GM18499 (cell line): ENCODE measurements around the gene CFAP43.
"Not testable (repeated sequence)": the region's sequence is repeated elsewhere in the genome, so short reads cannot be mapped to it uniquely, and the experiment has no call there.

ENCODE experiments used
- ATAC-seq: cut with Tn5 transposase; IDR thresholded peaks from one replicate; pipeline ENCODE4 v1.9.1; 2021; ENCODE audit warnings: moderate number of reproducible peaks; ENCODE audit not compliant: insufficient read depth, unreplicated experiment

CFAP43 gene

DNA sequence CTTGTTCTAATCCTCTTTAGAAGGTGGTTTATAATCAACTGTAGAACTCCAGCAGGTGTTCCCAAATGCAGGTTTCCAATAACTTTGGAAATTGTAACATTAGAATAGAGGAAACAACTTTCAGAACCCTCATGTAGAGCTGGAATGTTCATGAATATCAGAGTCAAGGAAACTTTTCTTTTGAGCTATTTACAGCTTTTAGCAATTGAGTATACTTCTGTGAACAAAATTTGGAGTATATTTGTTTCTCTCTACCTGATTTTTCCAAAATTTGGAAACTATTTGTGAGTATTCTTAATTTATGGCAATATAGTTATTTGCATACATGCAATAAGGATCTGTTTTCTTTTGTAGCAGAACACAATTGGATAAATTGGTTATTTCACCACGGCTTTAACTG, 2.8 kb upstream of the CFAP43 start:
- no peak for ATAC-seq

DNA sequence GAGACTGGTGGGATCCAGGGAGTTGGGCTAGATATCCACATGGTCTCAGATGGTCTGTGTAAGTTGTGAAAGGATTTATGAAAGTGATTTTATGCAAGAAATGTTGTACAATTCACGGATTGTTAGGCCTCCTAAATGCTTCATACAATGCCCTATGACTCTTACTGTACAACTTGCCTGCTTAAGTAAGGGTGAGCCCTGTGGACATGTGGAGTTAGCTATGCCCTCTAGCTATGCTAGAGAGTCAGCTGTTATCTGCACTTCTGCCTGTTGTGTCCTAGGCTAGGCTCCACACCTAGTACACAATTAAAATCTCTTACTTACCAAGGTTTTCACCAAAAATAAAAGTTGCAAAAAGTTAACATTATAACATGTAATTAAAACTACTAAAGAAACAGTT, 1.7 kb upstream of the CFAP43 start:
- ATAC-seq: no peak

DNA sequence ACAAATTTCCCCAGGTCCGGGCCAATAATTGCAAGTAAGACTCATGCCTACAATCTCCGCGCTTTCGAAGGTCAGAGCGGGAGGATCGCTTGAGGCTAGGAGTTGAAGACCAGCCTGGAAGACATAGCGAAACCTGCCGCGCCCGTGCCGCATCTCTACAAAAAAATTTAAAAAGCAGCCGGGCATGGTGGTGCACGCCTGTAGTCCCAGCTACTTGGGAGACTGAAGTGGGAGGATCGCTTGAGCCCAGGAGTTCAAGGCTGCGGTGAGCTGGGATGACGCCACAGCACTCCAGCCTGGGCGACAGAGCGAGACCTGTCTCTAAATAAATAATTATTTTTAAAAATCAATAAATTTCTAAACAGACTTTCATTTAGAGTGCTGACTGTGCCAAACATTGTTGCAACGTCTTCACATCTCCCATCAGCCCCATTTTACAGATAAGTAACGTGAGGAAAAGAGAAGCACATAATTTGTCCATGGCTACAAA, 494 bp upstream of the CFAP43 start:
- ATAC-seq: no peak

DNA sequence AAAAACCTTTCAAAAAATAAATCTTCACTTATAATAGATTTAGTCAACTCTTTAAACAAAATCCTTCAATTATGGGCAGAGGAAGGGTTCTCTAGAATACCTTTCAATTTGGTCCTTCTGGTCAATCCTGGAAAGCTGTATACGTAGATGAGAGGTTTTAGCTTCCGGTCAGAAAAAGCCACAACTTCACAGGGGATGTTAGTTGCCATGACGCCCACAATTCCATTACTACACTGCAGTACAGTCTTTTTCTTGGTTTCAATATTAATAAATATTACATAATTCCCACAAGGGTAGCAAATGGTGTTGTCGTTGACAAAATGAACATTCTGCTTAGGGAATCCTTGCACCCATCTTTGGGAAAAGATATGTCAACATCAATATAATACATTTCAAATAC, 1.7 kb downstream of the CFAP43 start:
- no peak for ATAC-seq

DNA sequence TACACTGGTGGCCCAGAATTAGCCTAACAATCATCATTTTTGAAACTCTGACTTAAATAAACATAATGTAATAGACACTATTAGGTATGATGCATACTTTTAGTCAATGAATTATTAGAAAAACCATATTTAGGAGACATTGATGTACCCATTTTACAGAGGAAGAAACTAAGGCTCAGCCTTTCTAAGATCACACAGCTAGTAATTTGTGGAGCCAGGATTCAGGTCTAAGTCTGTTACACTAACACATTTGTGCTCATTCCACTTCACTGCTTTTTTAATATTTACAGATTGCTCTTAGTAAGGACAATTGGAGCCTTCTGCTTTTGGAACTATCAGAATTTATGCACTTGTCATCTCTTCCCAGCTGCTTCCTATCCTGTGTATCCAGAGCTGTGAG, 8.9 kb downstream of the CFAP43 start:
- ATAC-seq: no peak

DNA sequence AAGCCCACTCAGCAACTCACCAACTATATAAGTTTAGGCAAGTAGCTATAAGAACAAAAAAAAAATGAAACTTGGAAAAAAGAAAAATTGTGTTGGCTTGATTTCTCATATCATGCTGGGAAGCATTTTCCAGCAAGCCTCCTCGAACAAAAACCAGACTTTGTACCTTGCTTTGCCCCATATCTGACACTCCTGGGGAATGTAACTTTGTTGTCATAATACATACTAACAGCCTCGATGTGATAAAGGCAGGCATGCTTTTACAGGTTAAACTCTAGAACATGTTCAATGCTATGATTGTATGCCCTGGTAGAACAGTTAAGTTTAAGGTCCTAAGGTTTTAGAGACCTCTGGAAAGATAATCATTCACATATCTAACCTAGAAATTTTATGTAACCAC, 11.6 kb downstream of the CFAP43 start:
- no peak for ATAC-seq

DNA sequence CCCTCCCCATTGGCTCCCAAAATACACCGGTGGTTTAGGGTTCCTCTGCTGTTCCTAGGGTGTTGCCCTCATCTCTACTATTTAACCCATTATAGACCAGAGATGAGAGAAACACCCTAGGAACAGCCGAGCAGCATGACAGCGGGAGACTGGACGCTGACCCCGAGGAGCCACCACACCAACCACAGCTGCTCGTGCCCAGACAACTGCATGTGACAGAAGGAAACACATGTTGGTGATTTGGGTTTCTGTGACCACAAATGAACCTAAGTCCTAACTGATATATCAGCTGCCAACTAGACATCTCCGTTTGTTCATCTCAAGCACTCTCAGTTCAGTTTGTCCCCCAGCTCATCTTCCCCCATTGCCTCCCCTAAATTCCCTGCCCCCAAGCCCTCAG, 13.4 kb downstream of the CFAP43 start:
- no peak for ATAC-seq

DNA sequence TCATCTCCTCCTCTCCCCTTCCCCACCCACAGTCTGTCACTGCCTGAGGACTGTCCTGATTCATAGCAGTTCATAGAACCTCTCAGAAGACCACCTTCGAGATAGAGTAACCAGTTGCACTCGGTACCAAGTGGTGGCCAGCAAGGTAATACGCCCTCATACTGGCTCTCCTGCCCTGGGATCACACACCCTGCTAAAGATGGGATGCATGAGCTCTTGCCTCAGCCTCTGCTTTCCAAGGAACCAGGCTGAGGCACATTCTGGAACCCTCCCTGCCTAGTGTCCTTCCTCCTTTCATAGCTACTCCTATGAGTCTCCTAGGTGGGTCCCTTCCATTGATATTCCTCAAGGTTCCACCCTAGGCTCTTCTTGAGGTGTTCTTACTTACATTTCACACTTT, 15.5 kb downstream of the CFAP43 start:
- ATAC-seq: no peak

DNA sequence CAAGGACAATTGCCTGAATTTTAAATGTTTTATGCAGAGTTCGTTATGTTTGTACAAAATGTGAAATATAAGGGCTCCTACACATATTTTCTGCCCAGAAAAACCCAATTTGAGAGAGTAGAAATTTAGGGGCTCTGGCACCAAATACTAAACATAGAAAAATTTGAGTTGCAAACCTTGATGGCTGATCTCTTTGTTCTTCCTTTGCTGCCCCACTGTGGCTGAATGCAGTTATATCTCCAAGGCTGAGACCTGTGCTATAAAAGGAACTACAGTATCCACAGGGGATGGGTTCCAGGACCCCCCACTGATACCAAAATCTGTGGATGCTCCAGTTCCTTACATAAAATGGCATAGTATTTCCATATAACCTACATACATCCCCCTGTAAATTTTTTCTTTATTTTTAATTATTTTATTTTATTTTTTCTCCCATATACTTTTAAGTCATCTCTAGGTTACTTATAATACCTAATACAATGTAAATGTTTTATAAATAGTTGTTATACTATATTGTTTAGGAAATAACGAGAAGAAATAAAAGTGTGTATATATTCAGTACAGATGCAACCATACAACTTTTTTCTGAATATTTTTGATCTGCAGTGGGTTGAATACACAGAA, 22.5 kb downstream of the CFAP43 start:
- ATAC-seq: no peak

DNA sequence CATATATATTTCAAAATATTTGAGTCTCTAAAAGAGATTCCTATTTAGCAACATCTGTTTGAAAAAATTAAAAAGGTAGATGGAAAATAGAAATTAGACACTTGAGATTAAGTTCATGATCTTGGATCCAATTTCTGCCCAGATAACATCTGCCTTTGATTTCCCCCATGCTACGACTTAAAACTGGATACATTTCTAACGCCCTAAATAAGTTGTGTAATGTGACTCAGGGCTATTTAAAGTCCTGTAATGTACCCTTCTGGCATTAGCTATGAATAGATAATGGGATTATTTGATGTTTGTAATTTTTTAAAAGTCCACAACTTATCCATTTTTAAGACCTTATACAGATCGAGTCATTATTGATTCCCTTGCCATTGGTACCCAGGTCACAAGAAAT, 23.4 kb downstream of the CFAP43 start:
- ATAC-seq: no peak

DNA sequence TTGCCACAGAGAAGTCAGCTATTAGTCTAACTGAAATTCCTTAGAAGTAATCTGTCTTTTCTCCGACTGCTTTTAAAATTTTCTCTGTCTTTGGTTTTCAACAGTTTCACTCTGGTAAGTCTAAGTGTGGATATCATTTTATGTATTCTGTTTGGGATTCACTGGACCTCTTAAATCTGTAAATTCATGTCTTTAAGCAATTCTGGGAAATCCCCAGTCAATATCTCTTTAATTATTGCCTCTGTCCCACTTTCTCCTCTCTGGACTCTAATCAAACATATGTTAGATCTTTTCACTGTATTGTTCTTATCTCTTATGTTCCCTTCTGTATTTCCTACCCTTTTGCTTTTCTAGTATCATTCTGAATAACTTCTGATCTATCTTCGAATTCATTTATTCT, 29.9 kb downstream of the CFAP43 start:
- no peak for ATAC-seq

DNA sequence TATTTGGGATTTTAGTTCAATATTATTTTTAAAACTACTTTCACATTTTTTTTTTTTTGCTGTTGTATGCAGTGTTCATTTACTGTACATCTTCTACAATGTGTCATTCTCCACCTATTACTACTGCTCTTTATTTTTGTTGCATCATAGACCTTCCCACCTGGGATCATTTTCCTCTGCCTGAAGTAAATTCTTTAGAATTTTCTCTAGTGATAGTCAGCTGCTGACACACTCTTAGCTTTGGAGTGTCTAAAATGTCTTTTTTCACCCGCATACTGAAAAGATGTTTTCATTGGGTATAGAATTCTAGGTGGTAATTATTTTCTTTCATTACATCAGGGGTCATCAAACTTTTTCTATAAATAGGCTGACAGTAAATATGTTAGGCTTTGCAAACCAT, 30.5 kb downstream of the CFAP43 start:
- ATAC-seq: no peak

DNA sequence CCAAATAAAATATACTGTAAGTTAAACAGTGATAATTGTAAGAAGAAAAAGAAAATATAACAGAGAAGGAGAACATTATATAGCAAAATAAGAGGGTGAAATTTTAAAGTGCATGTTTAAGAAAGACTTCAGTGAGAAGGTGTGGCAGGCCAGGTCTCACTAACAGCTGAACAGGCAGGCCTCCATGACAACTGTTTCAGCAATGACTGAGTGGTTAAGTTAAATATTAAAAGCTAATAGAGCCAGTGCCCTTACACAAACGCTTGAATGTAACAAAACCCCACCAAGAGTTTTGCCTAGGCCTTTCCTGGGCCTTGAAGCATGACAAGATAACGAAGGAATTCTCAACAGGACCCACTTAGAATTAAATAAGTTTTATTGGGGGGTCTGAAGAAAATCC, 32.6 kb downstream of the CFAP43 start:
- no peak for ATAC-seq

DNA sequence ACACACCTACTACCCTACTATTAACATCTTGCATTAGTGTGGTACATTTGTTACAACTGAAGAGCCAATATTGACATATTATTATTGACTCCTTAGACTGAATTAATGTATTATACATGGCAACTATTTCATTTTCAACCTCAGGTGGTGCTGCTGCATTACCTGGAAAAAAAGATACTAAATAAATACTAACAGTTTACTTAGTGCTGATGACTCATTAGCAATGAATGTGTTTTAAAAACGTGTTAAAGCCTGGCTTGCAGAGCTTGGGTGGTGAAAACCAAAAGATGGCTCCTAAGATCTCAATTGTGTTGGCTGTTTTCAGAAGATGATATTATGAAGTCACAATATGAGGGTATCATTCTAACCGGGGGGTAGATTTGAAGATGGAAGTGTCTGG, 34.8 kb downstream of the CFAP43 start:
- ATAC-seq: no peak

DNA sequence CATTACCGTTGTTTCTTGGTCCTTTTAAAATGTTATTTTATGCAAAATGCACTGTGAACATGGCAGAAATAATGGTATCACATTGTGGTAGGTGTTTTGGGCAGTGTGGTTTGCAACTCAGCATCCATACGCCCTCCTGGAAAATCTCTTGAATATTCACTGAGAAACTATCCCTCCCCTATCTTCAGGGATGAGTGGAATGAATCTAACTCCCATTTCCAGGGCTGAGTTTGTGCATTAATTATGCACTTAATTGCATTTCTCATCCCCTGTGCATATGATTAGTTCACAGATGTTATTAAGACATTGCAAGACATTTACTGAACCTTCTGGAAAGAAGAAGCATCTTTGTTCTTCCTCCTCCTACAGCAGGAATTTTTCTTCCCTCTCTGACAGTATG, 36.5 kb downstream of the CFAP43 start:
- no peak for ATAC-seq

DNA sequence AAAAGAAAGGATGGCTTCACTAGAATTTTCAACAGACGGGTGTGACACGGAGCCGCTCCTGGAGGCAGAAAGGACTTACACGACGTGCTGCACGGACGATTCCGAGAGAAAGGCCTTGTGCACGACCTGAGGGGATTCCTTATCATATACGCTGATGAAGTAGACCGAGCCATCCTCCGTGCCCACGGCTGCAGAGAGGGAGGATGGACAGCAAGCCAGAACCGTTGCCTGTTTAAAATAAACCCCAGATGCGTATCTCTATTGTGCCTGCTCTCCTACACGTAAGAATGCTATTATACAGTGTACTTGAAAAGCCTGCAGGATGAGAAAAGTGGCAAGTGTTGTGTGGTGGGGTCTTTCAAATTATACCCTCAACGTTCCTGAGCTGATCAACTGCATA, 38.4 kb downstream of the CFAP43 start:
- no peak for ATAC-seq

DNA sequence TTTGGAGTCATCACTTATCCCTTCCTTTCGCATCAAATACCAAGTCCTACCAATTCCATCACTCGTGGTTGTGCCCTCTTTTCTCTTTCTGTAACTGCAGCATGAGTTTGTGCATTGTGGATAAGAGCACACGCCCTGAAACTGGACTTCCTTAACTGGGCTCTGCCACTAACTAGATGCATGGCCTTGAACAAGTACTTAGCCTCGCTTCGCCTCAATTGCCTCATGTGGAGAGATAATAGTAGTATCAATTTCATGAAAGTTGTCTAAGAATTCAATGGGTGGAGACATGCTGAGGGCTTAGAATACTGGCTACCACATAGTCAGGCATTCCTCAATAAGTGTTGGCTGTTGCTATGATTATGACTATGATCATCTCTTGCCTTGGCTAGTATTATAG, 41.5 kb downstream of the CFAP43 start:
- ATAC-seq: no peak

DNA sequence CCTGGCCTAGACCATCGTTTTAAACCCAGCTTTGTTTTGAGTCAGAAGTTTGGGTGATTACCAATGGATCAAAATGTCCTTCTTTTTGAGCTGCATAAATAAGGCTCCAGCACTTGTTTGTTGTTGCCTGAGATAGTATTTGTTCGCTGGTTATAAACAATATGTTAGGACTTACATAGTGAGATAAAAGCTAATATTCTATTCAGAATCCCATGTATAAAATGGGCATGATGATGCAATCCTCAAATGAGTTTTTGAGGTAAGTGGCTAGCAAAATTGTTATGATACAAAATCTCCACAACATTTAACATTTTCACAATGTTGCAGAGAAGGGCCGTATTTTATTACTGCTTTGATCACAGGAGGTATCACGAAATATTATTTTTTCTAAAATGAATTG, 48.5 kb downstream of the CFAP43 start:
- ATAC-seq: no peak

DNA sequence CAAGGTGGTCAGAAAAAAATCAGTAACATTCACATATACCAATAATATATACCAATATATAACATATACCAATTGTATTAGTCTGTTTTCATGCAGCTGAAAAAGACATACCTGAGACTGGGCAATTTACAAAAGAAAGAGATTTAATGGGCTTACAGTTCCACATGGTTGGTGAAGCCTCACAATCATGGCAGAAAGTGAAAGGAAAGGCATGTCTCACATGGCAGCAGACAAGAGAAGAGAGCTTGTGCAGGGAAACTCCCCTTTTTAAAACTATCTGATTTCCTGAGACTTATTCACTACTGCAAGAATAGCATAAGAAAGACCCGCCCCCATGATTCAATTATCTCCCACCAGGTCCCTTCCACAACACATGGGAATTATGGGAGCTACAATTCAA, 58.0 kb downstream of the CFAP43 start:
- not testable (repeated sequence) for ATAC-seq

DNA sequence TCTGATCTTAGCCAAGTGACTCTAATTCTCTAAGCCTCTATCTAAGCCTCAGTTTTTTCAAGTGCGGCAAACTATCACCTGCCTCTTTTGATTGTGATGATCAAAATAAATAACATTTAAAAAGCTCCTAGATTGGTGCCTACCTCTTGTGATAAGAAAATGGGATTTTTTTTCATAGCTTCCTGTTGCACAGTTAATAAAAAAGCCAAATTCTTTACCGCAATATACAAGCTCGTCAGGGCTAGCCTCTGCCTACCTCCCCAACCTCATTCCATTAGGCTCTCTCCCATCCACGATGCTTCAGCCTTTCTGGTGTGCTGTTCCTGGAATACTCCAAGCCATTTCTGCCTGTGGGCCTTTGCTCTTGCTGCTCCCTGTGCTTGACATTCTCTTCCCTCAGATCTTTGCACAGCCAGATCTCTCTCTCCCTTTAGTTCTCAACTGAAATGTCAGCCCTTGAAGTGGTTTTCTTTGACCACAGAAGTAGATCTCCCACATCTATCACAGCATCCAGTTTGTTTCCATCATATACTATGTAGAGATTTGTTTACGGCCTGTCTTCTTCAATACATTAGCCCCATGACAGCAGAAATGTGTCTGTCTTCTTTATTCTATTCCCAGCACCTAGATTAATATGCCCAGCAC, 61.4 kb downstream of the CFAP43 start:
- ATAC-seq: no peak

DNA sequence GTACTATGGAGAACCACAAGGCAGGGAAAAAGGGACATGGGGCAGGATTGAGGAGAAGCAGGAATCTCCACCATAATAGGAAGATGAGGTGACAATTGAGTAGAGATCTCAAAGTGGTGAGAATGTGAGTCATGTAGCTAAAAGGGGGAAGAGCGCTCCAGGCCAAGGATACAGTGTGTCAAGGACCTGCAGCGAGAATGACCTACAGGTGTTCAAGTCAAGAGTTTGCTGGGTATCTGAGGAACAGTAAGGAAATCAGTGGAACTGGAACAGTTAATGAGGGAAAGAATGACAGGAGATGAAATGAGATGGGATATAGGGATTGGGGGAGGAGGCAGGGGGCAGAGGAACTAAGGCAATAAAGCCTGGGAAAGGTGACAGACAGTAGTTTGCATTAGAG, 76.6 kb downstream of the CFAP43 start:
- ATAC-seq: no peak

DNA sequence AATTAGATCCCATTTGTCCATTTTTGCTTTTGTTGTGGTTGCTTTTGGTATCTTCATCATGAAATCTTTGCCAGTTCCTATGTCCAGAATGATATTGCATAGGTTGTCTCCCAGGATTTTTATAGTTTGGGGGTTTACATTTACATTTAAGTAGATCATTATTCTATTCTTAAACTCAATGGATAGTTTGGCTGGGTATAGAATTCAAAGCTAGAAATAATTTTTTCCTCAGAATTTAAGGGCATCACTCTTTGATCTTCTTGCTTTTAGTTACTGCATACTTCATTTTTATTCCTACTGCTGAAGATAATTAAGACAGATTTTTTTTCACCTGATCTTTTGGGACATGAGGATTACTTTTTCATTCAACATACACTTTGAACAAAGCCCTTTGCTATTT, 80.4 kb downstream of the CFAP43 start:
- no peak for ATAC-seq
